ENCODE data around the gene ZKSCAN3.
"Not testable (repeated sequence)": the region's sequence is repeated elsewhere in the genome, so short reads cannot be mapped to it uniquely, and the experiment has no call there.

Gene ZKSCAN3

GRCh38 chr6:28378644-28379043 is 28.9 kb downstream of the ZKSCAN3 start:
- DNase-seq: no peak

- no peak for DNase-seq
These were observed 30.6 kb downstream of the ZKSCAN3 start for GRCh38 chr6:28380381-28380780.

- DNase-seq: no peak
These were observed 33.7 kb downstream of the ZKSCAN3 start for GRCh38 chr6:28383235-28384142.

GRCh38 chr6:28384143-28384533 is 34.4 kb downstream of the ZKSCAN3 start:
- no peak for DNase-seq

GRCh38 chr6:28390688-28391087 is 40.9 kb downstream of the ZKSCAN3 start:
- DNase-seq: no peak

GRCh38 chr6:28393912-28394662 is 44.3 kb downstream of the ZKSCAN3 start:
- no peak for DNase-seq

- DNase-seq: no peak
These were observed 46.2 kb downstream of the ZKSCAN3 start for GRCh38 chr6:28395918-28396317.

GRCh38 chr6:28399350-28400121 is 49.8 kb downstream of the ZKSCAN3 start, which contains the start of gene ZSCAN12:
Gene ZSCAN12 (minus strand): TSS chr6:28399747. CDS start chr6:28398405, 1,342 bp downstream.
- peak; percentile 79 for DNase-seq

GRCh38 chr6:28400122-28400451 is 50.3 kb downstream of the ZKSCAN3 start:
- DNase-seq: no peak

GRCh38 chr6:28401172-28401571 is 51.4 kb downstream of the ZKSCAN3 start:
- no peak for DNase-seq

- no peak for DNase-seq
These were observed 52.5 kb downstream of the ZKSCAN3 start for GRCh38 chr6:28402197-28402596.

GRCh38 chr6:28403923-28404322 is 54.2 kb downstream of the ZKSCAN3 start:
- not testable (repeated sequence) for DNase-seq

GRCh38 chr6:28407401-28407800 is 57.7 kb downstream of the ZKSCAN3 start:
- no peak for DNase-seq

GRCh38 chr6:28408076-28408802 is 58.5 kb downstream of the ZKSCAN3 start:
- no peak for DNase-seq

GRCh38 chr6:28410767-28411166 is 61.0 kb downstream of the ZKSCAN3 start:
- no peak for DNase-seq

- DNase-seq: no peak
These were observed 63.9 kb downstream of the ZKSCAN3 start for GRCh38 chr6:28413681-28414080.
